GM23338 (cell line): Measurements from ENCODE around the gene CD72. TPM values are rescaled to one million over a fixed set of nuclear protein-coding genes. Genes with fewer than 3 reads are reported as not detected.

Source experiments
- ATAC-seq: fragments of 200-7000 bp; cut with Tn5 transposase; 3 replicates; pipeline ENCODE4 v1.9.1; 2020
- DNase-seq: peaks from one replicate; pipeline ENCODE4 v3.0.0-alpha.2; 2015; ENCODE audit warnings: low spot score
- H2AFZ ChIP-seq: fragments of 200-600 bp; sonication (generic); 2 replicates; pipeline ENCODE4 v1.8.0; 2016; ENCODE audit warnings: antibody characterized with exemption, mild to moderate bottlenecking, moderate library complexity
- H3F3A ChIP-seq: fragments of 200-600 bp; sonication (generic); replicated peaks from 2 replicates; pipeline ENCODE4 v1.8.0; 2017; ENCODE audit warnings: antibody characterized with exemption, mixed run types, low read depth
- H3K27ac ChIP-seq: fragments of 200-600 bp; sonication (generic); 2 replicates; pipeline ENCODE4 v1.6.1; 2016; ENCODE audit warnings: low read depth
- H3K27me3 ChIP-seq: fragments of 200-600 bp; sonication (generic); 2 replicates; pipeline ENCODE4 v1.8.0; 2016; ENCODE audit warnings: mild to moderate bottlenecking, mixed run types, moderate library complexity; ENCODE audit not compliant: insufficient read depth
- H3K36me3 ChIP-seq: fragments of 200-600 bp; sonication (generic); 2 replicates; pipeline ENCODE4 v1.8.0; 2016; ENCODE audit warnings: mild to moderate bottlenecking; ENCODE audit not compliant: insufficient read depth
- H3K4me1 ChIP-seq: fragments of 200-600 bp; sonication (generic); 2 replicates; pipeline ENCODE4 v1.8.0; 2016; ENCODE audit warnings: mild to moderate bottlenecking, moderate library complexity; ENCODE audit not compliant: insufficient read depth
- H3K4me2 ChIP-seq: fragments of 200-600 bp; sonication (generic); 2 replicates; pipeline ENCODE4 v1.7.1; 2017; ENCODE audit warnings: mixed run types
- H3K4me3 ChIP-seq: fragments of 200-600 bp; sonication (generic); 2 replicates; pipeline ENCODE4 v1.6.1; 2016; ENCODE audit warnings: mixed run types
- H3K79me2 ChIP-seq: fragments of 200-600 bp; sonication (generic); replicated peaks from 2 replicates; pipeline ENCODE4 v1.8.0; 2017; ENCODE audit warnings: mild to moderate bottlenecking; ENCODE audit not compliant: insufficient read depth
- H3K9me2 ChIP-seq: fragments of 200-600 bp; sonication (generic); 2 replicates; pipeline ENCODE4 v1.8.0; 2017; ENCODE audit not compliant: insufficient read depth
- H4K20me1 ChIP-seq: fragments of 200-600 bp; sonication (generic); replicated peaks from 2 replicates; pipeline ENCODE4 v1.8.0; 2017; ENCODE audit warnings: mild to moderate bottlenecking; ENCODE audit not compliant: insufficient read depth
- H3K27ac Mint-ChIP-seq: 2 replicates; pipeline ENCODE4 v1.8.0; 2020; ENCODE audit warnings: inconsistent platforms, mild to moderate bottlenecking, moderate library complexity, mixed read lengths
- H3K27me3 Mint-ChIP-seq: 3 replicates; pipeline ENCODE4 v1.8.0; 2022; ENCODE audit warnings: low read depth, mild to moderate bottlenecking, moderate library complexity, mixed read lengths, inconsistent platforms; ENCODE audit not compliant: insufficient read depth, poor library complexity
- H3K36me3 Mint-ChIP-seq: 3 replicates; pipeline ENCODE4 v1.8.0; 2021; ENCODE audit warnings: low read depth, mild to moderate bottlenecking, inconsistent platforms, moderate library complexity, mixed read lengths
- H3K4me1 Mint-ChIP-seq: 3 replicates; pipeline ENCODE4 v1.8.0; 2020; ENCODE audit warnings: mild to moderate bottlenecking, inconsistent platforms, mixed read lengths
- H3K4me3 Mint-ChIP-seq: 3 replicates; pipeline ENCODE4 v1.8.0; 2021; ENCODE audit warnings: moderate library complexity, mild to moderate bottlenecking, inconsistent platforms, mixed read lengths
- H3K9me3 Mint-ChIP-seq: 3 replicates; pipeline ENCODE4 v1.8.0; 2020; ENCODE audit warnings: moderate library complexity, mild to moderate bottlenecking, inconsistent platforms, mixed read lengths
- CREB1 ChIP-seq: fragments of 250-450 bp; sonication (Bioruptor Pico); IDR thresholded peaks from 2 replicates; pipeline ENCODE4 v1.5.0; 2020; ENCODE audit warnings: low read depth, mild to moderate bottlenecking, moderate library complexity
- JUNB ChIP-seq: IDR thresholded peaks from one replicate; pipeline ENCODE4 v1.6.1; 2016; ENCODE audit warnings: antibody characterized with exemption; ENCODE audit not compliant: unreplicated experiment
- POLR2AphosphoS5 ChIP-seq: IDR thresholded peaks from 2 replicates; pipeline ENCODE4 v1.6.1; 2016; ENCODE audit warnings: antibody characterized with exemption, low read depth
- ZNF331 ChIP-seq: fragments of 250-450 bp; sonication (Bioruptor Pico); IDR thresholded peaks from 2 replicates; pipeline ENCODE4 v1.5.0; 2020; ENCODE audit warnings: low read depth, mild to moderate bottlenecking, moderate library complexity
- polyA plus RNA-seq: library from polyadenylated mRNA; unstranded; fragments of >200 nt; fragmentation: Nextera tagmentation; extraction: Ambion mirVana; gene quantifications from 2 replicates; pipeline ENCODE4 v1.2.1, GENCODE V29; 2016
- total RNA-seq: library from RNA; depleted of rRNA; stranded (reverse); fragments of >200 nt; shearing (Covaris generic); gene quantifications from 2 replicates; pipeline ENCODE4 v1.2.3, GENCODE V29; 2014
- TF ChIP-seq, protein P1 (sequence below): fragments of 250-450 bp; sonication (Bioruptor Pico); IDR thresholded peaks from 2 replicates; pipeline ENCODE4 v1.5.0; 2020; ENCODE audit warnings: mild to moderate bottlenecking, moderate library complexity
- TF ChIP-seq, protein P2 (sequence below), 2 experiments: fragments of 200-600 bp in 1 of 2; sonication (generic) in 1 of 2; conservative IDR thresholded peaks; 2 replicates each; pipeline versions ENCODE4 v1.5.1 to v1.6.1; 2016 to 2017; ENCODE audit warnings: antibody characterized with exemption in 2 of 2, low read depth in 2 of 2, mild to moderate bottlenecking in 2 of 2, moderate library complexity in 1 of 2
- TF ChIP-seq, protein P3 (sequence below): IDR thresholded peaks from 2 replicates; pipeline ENCODE4 v1.6.1; 2016; ENCODE audit warnings: antibody characterized with exemption
- TF ChIP-seq, protein P4 (sequence below): IDR thresholded peaks from one replicate; pipeline ENCODE4 v1.6.1; 2018; ENCODE audit warnings: antibody characterized with exemption; ENCODE audit not compliant: unreplicated experiment

Gene CD72
- total and polyA plus RNA-seq, 2 experiments from 2014 or later: 4.7 to 4.8 TPM

DNA sequence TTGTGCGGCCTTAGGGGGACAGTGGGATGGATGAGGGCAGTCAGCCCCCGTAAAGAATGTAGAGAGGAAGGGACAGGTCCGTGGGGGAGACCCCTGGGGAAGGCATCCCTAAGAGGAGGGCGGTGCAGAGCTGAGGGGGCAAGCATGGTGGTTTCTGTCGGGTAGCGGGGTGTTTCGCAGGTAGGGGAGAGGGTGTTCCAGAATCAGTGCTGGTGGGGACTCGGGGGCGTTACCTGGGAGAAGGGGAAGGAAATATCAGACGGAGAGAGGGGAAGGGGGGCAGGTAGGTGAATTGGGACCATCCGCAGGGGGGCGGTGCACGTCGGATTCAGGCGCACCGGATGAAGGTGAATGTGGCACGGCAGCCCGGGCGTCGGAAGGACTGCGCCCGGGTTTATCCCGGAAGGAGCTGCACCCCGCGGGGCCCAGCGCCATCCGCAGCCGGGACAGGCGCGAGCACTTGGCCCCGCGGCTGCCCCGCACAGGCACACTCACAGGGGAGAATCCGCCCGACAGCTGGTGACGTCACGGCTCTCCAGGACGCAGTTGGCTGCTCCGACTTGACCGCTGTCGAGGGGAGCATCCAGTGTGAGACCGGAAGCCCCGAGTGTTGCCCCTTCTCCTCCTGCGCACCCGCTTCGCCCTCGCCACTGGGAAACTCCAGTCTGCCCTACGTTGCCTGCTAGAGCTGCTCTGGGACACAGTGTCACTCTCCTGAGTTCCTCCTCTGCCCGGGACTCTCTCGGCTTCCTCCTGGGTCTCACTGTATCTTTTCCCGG, 1.3 kb downstream of the CD72 start:
- no peak for TF ChIP-seq JUNB
- TF ChIP-seq, protein P1, sequence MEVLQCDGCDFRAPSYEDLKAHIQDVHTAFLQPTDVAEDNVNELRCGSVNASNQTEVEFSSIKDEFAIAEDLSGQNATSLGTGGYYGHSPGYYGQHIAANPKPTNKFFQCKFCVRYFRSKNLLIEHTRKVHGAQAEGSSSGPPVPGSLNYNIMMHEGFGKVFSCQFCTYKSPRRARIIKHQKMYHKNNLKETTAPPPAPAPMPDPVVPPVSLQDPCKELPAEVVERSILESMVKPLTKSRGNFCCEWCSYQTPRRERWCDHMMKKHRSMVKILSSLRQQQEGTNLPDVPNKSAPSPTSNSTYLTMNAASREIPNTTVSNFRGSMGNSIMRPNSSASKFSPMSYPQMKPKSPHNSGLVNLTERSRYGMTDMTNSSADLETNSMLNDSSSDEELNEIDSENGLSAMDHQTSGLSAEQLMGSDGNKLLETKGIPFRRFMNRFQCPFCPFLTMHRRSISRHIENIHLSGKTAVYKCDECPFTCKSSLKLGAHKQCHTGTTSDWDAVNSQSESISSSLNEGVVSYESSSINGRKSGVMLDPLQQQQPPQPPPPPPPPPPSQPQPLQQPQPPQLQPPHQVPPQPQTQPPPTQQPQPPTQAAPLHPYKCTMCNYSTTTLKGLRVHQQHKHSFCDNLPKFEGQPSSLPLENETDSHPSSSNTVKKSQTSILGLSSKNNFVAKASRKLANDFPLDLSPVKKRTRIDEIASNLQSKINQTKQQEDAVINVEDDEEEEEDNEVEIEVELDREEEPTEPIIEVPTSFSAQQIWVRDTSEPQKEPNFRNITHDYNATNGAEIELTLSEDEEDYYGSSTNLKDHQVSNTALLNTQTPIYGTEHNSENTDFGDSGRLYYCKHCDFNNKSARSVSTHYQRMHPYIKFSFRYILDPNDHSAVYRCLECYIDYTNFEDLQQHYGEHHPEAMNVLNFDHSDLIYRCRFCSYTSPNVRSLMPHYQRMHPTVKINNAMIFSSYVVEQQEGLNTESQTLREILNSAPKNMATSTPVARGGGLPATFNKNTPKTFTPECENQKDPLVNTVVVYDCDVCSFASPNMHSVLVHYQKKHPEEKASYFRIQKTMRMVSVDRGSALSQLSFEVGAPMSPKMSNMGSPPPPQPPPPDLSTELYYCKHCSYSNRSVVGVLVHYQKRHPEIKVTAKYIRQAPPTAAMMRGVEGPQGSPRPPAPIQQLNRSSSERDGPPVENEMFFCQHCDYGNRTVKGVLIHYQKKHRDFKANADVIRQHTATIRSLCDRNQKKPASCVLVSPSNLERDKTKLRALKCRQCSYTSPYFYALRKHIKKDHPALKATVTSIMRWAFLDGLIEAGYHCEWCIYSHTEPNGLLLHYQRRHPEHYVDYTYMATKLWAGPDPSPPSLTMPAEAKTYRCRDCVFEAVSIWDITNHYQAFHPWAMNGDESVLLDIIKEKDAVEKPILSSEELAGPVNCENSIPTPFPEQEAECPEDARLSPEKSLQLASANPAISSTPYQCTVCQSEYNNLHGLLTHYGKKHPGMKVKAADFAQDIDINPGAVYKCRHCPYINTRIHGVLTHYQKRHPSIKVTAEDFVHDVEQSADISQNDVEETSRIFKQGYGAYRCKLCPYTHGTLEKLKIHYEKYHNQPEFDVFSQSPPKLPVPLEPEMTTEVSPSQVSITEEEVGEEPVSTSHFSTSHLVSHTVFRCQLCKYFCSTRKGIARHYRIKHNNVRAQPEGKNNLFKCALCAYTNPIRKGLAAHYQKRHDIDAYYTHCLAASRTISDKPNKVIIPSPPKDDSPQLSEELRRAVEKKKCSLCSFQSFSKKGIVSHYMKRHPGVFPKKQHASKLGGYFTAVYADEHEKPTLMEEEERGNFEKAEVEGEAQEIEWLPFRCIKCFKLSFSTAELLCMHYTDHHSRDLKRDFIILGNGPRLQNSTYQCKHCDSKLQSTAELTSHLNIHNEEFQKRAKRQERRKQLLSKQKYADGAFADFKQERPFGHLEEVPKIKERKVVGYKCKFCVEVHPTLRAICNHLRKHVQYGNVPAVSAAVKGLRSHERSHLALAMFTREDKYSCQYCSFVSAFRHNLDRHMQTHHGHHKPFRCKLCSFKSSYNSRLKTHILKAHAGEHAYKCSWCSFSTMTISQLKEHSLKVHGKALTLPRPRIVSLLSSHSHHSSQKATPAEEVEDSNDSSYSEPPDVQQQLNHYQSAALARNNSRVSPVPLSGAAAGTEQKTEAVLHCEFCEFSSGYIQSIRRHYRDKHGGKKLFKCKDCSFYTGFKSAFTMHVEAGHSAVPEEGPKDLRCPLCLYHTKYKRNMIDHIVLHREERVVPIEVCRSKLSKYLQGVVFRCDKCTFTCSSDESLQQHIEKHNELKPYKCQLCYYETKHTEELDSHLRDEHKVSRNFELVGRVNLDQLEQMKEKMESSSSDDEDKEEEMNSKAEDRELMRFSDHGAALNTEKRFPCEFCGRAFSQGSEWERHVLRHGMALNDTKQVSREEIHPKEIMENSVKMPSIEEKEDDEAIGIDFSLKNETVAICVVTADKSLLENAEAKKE: no peak
- no peak for TF ChIP-seq ZNF331 (CRISPR knock-in tag)
- TF ChIP-seq, protein P2, sequence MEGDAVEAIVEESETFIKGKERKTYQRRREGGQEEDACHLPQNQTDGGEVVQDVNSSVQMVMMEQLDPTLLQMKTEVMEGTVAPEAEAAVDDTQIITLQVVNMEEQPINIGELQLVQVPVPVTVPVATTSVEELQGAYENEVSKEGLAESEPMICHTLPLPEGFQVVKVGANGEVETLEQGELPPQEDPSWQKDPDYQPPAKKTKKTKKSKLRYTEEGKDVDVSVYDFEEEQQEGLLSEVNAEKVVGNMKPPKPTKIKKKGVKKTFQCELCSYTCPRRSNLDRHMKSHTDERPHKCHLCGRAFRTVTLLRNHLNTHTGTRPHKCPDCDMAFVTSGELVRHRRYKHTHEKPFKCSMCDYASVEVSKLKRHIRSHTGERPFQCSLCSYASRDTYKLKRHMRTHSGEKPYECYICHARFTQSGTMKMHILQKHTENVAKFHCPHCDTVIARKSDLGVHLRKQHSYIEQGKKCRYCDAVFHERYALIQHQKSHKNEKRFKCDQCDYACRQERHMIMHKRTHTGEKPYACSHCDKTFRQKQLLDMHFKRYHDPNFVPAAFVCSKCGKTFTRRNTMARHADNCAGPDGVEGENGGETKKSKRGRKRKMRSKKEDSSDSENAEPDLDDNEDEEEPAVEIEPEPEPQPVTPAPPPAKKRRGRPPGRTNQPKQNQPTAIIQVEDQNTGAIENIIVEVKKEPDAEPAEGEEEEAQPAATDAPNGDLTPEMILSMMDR (conservative IDR thresholded peaks at IDR 0.05; ENCODE audit: low read depth in 2 of 2): peak; percentile 20 to 52
- TF ChIP-seq, protein P3, sequence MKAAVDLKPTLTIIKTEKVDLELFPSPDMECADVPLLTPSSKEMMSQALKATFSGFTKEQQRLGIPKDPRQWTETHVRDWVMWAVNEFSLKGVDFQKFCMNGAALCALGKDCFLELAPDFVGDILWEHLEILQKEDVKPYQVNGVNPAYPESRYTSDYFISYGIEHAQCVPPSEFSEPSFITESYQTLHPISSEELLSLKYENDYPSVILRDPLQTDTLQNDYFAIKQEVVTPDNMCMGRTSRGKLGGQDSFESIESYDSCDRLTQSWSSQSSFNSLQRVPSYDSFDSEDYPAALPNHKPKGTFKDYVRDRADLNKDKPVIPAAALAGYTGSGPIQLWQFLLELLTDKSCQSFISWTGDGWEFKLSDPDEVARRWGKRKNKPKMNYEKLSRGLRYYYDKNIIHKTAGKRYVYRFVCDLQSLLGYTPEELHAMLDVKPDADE: peak; percentile 38; the same call in 1 of the 2 replicates
- peak; percentile 49; the same call in 1 of the 2 replicates for TF ChIP-seq POLR2AphosphoS5
- TF ChIP-seq, protein P4, sequence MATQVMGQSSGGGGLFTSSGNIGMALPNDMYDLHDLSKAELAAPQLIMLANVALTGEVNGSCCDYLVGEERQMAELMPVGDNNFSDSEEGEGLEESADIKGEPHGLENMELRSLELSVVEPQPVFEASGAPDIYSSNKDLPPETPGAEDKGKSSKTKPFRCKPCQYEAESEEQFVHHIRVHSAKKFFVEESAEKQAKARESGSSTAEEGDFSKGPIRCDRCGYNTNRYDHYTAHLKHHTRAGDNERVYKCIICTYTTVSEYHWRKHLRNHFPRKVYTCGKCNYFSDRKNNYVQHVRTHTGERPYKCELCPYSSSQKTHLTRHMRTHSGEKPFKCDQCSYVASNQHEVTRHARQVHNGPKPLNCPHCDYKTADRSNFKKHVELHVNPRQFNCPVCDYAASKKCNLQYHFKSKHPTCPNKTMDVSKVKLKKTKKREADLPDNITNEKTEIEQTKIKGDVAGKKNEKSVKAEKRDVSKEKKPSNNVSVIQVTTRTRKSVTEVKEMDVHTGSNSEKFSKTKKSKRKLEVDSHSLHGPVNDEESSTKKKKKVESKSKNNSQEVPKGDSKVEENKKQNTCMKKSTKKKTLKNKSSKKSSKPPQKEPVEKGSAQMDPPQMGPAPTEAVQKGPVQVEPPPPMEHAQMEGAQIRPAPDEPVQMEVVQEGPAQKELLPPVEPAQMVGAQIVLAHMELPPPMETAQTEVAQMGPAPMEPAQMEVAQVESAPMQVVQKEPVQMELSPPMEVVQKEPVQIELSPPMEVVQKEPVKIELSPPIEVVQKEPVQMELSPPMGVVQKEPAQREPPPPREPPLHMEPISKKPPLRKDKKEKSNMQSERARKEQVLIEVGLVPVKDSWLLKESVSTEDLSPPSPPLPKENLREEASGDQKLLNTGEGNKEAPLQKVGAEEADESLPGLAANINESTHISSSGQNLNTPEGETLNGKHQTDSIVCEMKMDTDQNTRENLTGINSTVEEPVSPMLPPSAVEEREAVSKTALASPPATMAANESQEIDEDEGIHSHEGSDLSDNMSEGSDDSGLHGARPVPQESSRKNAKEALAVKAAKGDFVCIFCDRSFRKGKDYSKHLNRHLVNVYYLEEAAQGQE: no peak
- TF ChIP-seq CREB1 (CRISPR knock-in tag): peak; percentile 96
- H3K79me2 ChIP-seq: no peaks in the 10 kb centered on the region
- peak overlapping the region; percentile 95 for H3K4me2 ChIP-seq
- H3K9me2 ChIP-seq: no peaks in the 10 kb centered on the region
- H3K4me1 Mint-ChIP-seq: peaks cover 14% of the 10 kb centered on the region
- no peak overlapping the region for H3K27ac ChIP-seq
- peak overlapping the region; percentile 85 for H3K4me3 ChIP-seq
- no peaks in the 10 kb centered on the region for H3K36me3 Mint-ChIP-seq
- no peaks in the 10 kb centered on the region for H4K20me1 ChIP-seq
- peak; percentile 84 for ATAC-seq
- peak overlapping the region; percentile 78 for H3K4me3 Mint-ChIP-seq
- peaks cover 33% of the 10 kb centered on the region for H3K27me3 ChIP-seq
- peaks cover 31% of the 10 kb centered on the region for H3K27me3 Mint-ChIP-seq
- peak overlapping the region; percentile 100 for H2AFZ ChIP-seq
- no peaks in the 10 kb centered on the region for H3K36me3 ChIP-seq
- DNase-seq: peak; percentile 89
- peaks cover 14% of the 10 kb centered on the region for H3K4me1 ChIP-seq
- H3K27ac Mint-ChIP-seq: no peak overlapping the region
- H3K9me3 Mint-ChIP-seq: no peaks in the 10 kb centered on the region
- H3F3A ChIP-seq: peaks cover 17% of the 10 kb centered on the region
